Measurements from ENCODE around the gene GSX2. TPM values are rescaled to one million over a fixed set of nuclear protein-coding genes. Genes with fewer than 3 reads are reported as not detected.
A peak's percentile ranks its signal among the peaks of the same experiment; 100 is the strongest.

The GSX2 gene
- total RNA-seq, 4 donors from 2014 or later: not detected

DNA sequence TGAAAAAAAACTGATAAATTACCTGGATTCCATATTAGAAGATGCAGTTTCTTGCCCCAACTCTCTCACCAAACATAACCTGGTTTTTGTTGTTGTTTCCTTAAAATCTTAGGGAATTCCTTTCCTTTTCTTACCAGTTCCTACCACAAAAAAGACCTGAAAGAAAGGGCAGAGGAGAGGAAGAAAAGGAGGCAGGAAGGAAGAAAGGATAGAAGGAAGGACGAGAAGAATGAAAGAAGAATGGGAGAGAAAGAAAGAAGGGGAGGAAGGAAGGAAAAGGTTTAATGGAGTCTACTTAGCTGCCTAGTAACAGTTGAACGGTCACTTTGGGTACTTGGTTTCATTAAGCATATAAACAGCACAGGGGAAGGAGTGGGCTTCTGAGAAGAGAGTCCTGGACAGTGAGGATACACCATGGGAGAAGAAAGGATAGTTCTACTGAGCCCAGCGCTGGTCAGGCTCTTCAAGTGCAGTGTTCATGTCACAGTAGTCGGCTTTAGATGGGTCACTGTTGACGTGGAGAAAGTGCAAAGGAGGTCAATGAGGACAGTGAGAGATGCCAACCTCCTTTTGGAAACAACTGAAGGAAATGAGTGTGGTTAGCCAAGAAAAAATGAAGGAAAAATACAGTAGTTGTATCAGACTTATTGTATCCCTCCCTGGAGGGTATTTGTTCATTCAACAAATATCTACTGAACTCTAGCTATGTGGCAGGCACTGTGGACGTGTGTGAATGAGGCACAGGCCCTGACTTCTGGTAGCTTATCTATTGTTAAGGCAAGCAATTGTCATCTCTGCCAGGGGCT lies 34.5 kb upstream of the GSX2 start:
- intact Hi-C loops (cut with DNase I): no loop called here
- H3K36me3 ChIP-seq: no peaks in the 10 kb centered on the region
- H3K27me3 ChIP-seq: no peaks in the 10 kb centered on the region
- WGBS, 2 donors: 43 to 54% methylated on average over 6 of the region's 6 CpGs
- H3K27ac ChIP-seq: peak overlapping the region; percentile 95 to 98 (median 97)
- no peak for DNase-seq
- H3K9me3 ChIP-seq: no peaks in the 10 kb centered on the region
- no peak for TF ChIP-seq POLR2A (IDR thresholded peaks at IDR 0.05)
- TF ChIP-seq, protein P1, sequence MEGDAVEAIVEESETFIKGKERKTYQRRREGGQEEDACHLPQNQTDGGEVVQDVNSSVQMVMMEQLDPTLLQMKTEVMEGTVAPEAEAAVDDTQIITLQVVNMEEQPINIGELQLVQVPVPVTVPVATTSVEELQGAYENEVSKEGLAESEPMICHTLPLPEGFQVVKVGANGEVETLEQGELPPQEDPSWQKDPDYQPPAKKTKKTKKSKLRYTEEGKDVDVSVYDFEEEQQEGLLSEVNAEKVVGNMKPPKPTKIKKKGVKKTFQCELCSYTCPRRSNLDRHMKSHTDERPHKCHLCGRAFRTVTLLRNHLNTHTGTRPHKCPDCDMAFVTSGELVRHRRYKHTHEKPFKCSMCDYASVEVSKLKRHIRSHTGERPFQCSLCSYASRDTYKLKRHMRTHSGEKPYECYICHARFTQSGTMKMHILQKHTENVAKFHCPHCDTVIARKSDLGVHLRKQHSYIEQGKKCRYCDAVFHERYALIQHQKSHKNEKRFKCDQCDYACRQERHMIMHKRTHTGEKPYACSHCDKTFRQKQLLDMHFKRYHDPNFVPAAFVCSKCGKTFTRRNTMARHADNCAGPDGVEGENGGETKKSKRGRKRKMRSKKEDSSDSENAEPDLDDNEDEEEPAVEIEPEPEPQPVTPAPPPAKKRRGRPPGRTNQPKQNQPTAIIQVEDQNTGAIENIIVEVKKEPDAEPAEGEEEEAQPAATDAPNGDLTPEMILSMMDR (IDR thresholded peaks at IDR 0.05): no peak
- H3K4me3 ChIP-seq: peak overlapping the region in 3 of 4 donors; percentile 93 to 98 (median 95)
- H3K4me1 ChIP-seq: peaks cover 28 to 58% (median 47%) of the 10 kb centered on the region in 3 donors

DNA sequence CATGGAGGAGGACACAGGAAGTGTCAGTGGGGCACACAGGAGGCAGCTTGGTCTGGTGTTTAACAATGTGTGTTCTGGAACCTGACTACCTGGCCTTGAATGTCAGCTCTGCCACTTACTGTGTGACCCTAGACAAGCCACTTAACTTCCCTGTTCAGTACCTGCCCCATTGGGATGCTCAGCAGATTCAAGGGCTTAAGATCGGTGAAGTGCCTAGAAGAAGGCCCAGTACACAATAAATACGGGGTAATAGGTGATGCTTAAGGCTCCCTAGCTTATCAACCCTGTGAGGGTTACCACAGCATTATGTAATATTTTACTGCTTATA lies 33.9 kb upstream of the GSX2 start:
- peaks cover 28 to 52% (median 41%) of the 10 kb centered on the region in 3 donors for H3K4me1 ChIP-seq
- H3K4me3 ChIP-seq: no peak overlapping the region
- intact Hi-C loops (cut with DNase I): no loop called here
- DNase-seq: no peak
- H3K27me3 ChIP-seq: no peaks in the 10 kb centered on the region
- TF ChIP-seq, protein P1 (IDR thresholded peaks at IDR 0.05): no peak
- no peak for TF ChIP-seq POLR2A (IDR thresholded peaks at IDR 0.05)
- 81 to 97% methylated on average over 2 of the region's 2 CpGs for WGBS, 2 donors
- H3K9me3 ChIP-seq: no peaks in the 10 kb centered on the region
- H3K27ac ChIP-seq: peak overlapping the region; percentile 95 to 98 (median 97)
- no peaks in the 10 kb centered on the region for H3K36me3 ChIP-seq

DNA sequence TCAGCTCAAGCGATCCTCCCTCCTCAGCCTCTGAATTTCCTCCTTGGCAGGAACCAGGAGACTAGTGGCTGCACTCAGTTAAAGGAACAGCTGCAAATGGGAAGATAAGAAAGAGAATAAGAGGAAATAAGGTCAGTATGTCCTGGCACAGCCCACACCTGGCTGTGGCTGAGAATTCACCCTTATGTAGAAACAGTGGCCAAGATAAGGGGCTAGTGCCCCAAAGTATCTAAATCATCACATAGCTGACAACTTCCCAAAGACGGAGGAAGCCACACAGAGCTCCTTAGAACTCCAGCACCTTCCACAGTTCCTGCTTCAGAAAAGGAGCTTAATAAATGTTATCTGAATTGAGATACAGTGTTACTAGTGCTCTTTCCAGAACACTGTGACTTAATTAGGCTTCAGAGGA lies 33.2 kb upstream of the GSX2 start:
- no peak for DNase-seq
- 43% methylated on average over 2 of the region's 2 CpGs for WGBS, 2 donors
- H3K27ac ChIP-seq: peak overlapping the region; percentile 95 to 98 (median 97)
- no peak overlapping the region for H3K4me3 ChIP-seq
- no peaks in the 10 kb centered on the region for H3K27me3 ChIP-seq
- intact Hi-C loops (cut with DNase I): no loop called here
- H3K4me1 ChIP-seq: peaks cover 28 to 45% (median 35%) of the 10 kb centered on the region in 3 donors
- no peaks in the 10 kb centered on the region for H3K9me3 ChIP-seq
- TF ChIP-seq POLR2A (IDR thresholded peaks at IDR 0.05): no peak
- TF ChIP-seq, protein P1 (IDR thresholded peaks at IDR 0.05): no peak
- no peaks in the 10 kb centered on the region for H3K36me3 ChIP-seq

DNA sequence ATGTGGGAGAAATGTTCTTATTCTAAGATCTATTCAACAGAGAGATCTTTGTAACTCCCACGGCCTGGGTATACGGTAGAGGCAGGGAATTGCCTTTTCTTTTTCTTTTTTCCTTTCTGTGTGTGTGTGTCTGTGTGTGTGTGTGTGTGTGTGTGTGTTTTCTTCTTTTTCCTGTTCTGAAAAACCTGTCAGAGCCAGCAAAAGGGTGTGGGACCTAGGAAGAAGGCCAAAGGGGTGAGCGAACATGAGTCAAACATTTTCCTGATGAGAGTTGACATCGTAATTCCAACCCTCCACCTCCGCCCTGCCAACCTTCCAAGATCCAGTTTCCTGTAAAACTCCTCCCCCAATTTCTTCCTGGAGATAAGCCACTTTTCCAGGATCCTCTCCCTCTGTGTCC lies 32.8 kb upstream of the GSX2 start:
- no peaks in the 10 kb centered on the region for H3K36me3 ChIP-seq
- peaks cover 27 to 41% (median 34%) of the 10 kb centered on the region in 3 donors for H3K4me1 ChIP-seq
- 12 to 32% methylated on average over 5 of the region's 5 CpGs for WGBS, 2 donors
- TF ChIP-seq, protein P1 (IDR thresholded peaks at IDR 0.05): no peak
- no peak for TF ChIP-seq POLR2A (IDR thresholded peaks at IDR 0.05)
- no peaks in the 10 kb centered on the region for H3K9me3 ChIP-seq
- H3K27me3 ChIP-seq: no peaks in the 10 kb centered on the region
- DNase-seq: no peak
- peak overlapping the region; percentile 95 to 98 (median 97) for H3K27ac ChIP-seq
- H3K4me3 ChIP-seq: no peak overlapping the region
- intact Hi-C loops (cut with DNase I): no loop called here

DNA sequence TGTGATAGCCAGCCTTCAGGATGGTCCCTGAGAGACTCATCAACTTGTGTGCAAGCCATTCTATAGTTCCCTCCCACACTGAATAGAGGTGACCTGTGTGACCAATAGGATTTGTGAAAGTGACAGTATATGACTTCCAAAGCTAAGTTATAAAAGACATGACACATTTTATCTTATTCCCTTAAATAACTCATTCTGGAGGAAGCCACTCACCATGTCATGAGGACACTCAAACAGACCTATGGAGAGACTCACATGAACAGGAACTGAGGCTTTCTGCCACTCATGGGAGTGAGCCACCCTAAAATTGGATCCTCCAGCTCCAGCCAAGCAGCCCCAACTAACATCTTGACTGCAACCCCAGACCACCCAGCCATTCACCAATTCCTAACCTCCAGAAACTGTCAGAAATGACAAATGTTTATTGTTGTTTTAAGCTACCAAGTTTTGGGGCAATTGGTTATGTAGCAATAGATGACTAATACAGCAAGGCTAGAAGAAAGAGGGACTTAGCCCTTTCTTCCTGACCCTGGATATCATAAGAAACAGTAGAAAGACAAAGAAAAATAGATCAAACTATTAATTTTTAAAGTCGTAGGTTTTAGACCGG lies 26.6 kb upstream of the GSX2 start:
- Histone ChIP-seq H3K36me3 (no peaks in the 10 kb centered on the region), H3K9me3 (no peaks in the 10 kb centered on the region), H3K4me3 (no peak overlapping the region), H3K4me1 (no peaks in the 10 kb centered on the region), H3K27ac (no peak overlapping the region), H3K27me3 (no peaks in the 10 kb centered on the region)
- intact Hi-C loops (cut with DNase I): no loop called here
- no peak for DNase-seq
- TF ChIP-seq, protein P1 (IDR thresholded peaks at IDR 0.05): no peak
- no peak for TF ChIP-seq POLR2A (IDR thresholded peaks at IDR 0.05)
- 91 to 93% methylated on average over 2 of the region's 2 CpGs for WGBS, 2 donors
